Heart left ventricle (tissue), 16 donors: ENCODE data around the gene IFITM1. TPM values are rescaled to one million over a fixed set of nuclear protein-coding genes. Genes with fewer than 3 reads are reported as not detected.
"Not testable (repeated sequence)": the region's sequence is repeated elsewhere in the genome, so short reads cannot be mapped to it uniquely, and the experiment has no call there.

ENCODE experiments used
- ATAC-seq, 4 donors: fragments of 200-7000 bp; cut with Tn5 transposase; one replicate each; pipeline ENCODE4 v1.9.1; 2020 to 2022; ENCODE audit warnings: moderate library complexity in 4 of 4, mild to moderate bottlenecking in 3 of 4, moderate number of reproducible peaks in 1 of 4
- DNase-seq, 5 donors: peaks; one replicate each; pipeline ENCODE4 v3.0.0-alpha.2; 2020
- H3K27ac ChIP-seq, 12 donors: fragments of 200-600 bp; sonication (generic) in 4 of 12; one replicate each; pipeline versions ENCODE4 v1.5.0 to v1.8.0; 2016 to 2022; ENCODE audit warnings: mild to moderate bottlenecking in 2 of 12
- H3K27me3 ChIP-seq, 9 donors: fragments of 200-600 bp; sonication (generic) in 2 of 9; one replicate each; pipeline versions ENCODE4 v1.5.1 to v1.8.0; 2016 to 2022; ENCODE audit warnings: mild to moderate bottlenecking in 3 of 9
- H3K36me3 ChIP-seq, 9 donors: fragments of 200-600 bp; sonication (generic) in 2 of 9; one replicate each; pipeline versions ENCODE4 v1.5.0 to v1.8.0; 2018 to 2022; ENCODE audit warnings: mild to moderate bottlenecking in 2 of 9
- H3K4me1 ChIP-seq, 12 donors: fragments of 200-600 bp; sonication (generic) in 4 of 12; one replicate each; pipeline versions ENCODE4 v1.5.0 to v1.8.0; 2016 to 2022; ENCODE audit warnings: mild to moderate bottlenecking in 3 of 12
- H3K4me3 ChIP-seq, 12 donors: fragments of 200-600 bp; sonication (generic) in 4 of 12; one replicate each; pipeline versions ENCODE4 v1.5.0 to v1.8.0; 2017 to 2022; ENCODE audit warnings: mild to moderate bottlenecking in 9 of 12, moderate library complexity in 4 of 12
- H3K9me3 ChIP-seq, 12 donors: fragments of 200-600 bp; sonication (generic) in 4 of 12; one replicate each; pipeline versions ENCODE4 v1.5.0 to v1.8.0; 2016 to 2022; ENCODE audit warnings: mild to moderate bottlenecking in 1 of 12
- POLR2A ChIP-seq, 2 donors: fragments of 450-650 bp; IDR thresholded peaks; one replicate each; pipeline ENCODE4 v1.6.1; 2017; ENCODE audit warnings: antibody characterized with exemption in 2 of 2, mild to moderate bottlenecking in 2 of 2, moderate library complexity in 2 of 2
- WGBS, 4 donors: extraction: QIAGEN DNeasy Blood & Tissue Kit in 2 of 4; methylation state at CpG; one replicate each; pipeline versions ENCODE4 v1.1.5 to v1.1.7; 2013 to 2018; 5-methylcytosine and 5-hydroxymethylcytosine counted together
- intact Hi-C, 10 donors: fragments of 100-400 bp; cut with DNase I; formaldehyde crosslinking; loops; one replicate each; pipeline versions ENCODE4 v1.11.1 to v1.14.2; 2022
- polyA plus RNA-seq, 2 donors: library from polyadenylated mRNA; stranded (reverse); fragments of 200-250 nt; gene quantifications; one replicate each; pipeline ENCODE4 v1.2.3, GENCODE V29; 2013
- total RNA-seq, 9 donors: library from RNA; depleted of rRNA in 2 of 9; stranded (reverse); fragments of >200 nt in 2 of 9; fragmentation: NEBNext Ultra II Directional in 3 of 9; extraction: Animal tissue kit (Norgen Biotek cat#: 25700) in 3 of 9; gene quantifications; one replicate each; pipeline versions ENCODE4 v1.1.0 to v1.2.4, GENCODE V29; 2016 to 2023
- TF ChIP-seq, protein P1 (sequence below), 12 donors: fragments of 200-600 bp; sonication (generic) in 4 of 12; IDR thresholded peaks; one replicate each; pipeline versions ENCODE4 v1.5.0 to v1.8.0; 2018 to 2022; ENCODE audit warnings: antibody characterized with exemption in 12 of 12, mild to moderate bottlenecking in 5 of 12
- donor health status: ischemic (EF 13 %, LVEDD 7.1; RV severe dilation, severe dysfunction).
- donor health status: healthy with polysubstance abuse.
- donor health status: DM: no; HTN: yes; CAD: no.
- donor health status: DM: no; HTN: no; CAD: no.
- donor health status: ischemic (EF 25% LVEDD 6.9; RV normal size, moderate dysfunction).
- donor health status: ischemic (EF 25% LVEDD 5.7; RV mildly dilated, moderate dysfunction).
- donor health status: healthy.
- donor health status: DM: yes; HTN: yes; CAD: no.
- donor health status: ischemic (EF 35%, LVEDD 5.7; RV mildly dilated, moderate dysfunction).
- donor health status: nonischemic (EF 11% LVEDD 7.7; RV severe dilation, severe dysfunction).
- donor health status: DM: yes; HTN: yes; CAD: no.
- donor health status: PGD.
- donor health status: ischemic (EF 29% LVEDD 5.4; RV normal size, mild dysfunction).
- donor health status: nonischemic (EF 23%, LVEDD 6.1; RV moderate dilation, normal function).

Gene IFITM1
- total and polyA plus RNA-seq, 11 donors = 61.3 to 278 (median 132) TPM

DNA sequence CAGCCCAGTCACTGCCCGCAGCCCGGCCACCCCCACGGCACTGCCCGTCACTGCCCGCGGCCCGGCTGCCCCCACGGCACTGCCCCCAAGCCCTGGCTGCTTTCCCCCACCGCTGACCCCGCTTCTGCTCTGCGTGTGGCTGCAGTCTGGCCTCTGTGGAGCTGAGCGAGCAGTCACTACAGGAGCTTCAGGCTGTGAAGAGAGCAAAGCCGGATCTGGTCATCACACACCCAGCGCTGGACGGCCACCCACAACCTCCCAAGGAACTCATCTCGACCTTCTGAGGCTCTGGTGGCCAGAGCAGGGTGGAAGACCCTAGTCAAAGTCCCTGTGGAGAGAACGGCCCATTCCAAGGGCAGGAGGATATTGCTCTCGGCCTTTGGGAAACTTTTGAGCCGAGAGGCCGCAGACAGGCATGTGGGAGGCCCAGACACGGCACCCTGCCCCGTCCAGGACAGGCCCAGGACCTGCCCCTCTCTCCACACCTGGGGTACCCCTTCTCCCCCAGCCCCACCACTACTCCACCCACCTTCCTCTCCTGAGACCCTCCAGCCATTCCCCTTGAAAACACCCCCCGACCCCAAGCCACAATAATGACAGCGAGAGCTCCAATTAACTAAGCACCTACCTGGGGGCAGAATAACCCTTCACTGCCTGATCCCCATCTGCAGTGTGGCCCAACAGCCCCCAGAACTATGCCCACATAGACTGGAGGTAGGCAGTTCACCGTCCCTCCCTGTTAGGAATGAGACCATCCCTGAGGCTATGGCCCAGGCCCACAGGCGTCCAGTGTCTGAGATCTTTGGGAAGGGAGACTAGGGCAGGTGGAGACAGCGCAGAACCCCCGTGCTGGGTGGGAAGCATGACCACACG, 28.6 kb upstream of the IFITM1 start:
- WGBS, 4 donors = 82 to 86% (median 84%) methylated on average over 20 to 29 of the region's 29 CpGs

DNA sequence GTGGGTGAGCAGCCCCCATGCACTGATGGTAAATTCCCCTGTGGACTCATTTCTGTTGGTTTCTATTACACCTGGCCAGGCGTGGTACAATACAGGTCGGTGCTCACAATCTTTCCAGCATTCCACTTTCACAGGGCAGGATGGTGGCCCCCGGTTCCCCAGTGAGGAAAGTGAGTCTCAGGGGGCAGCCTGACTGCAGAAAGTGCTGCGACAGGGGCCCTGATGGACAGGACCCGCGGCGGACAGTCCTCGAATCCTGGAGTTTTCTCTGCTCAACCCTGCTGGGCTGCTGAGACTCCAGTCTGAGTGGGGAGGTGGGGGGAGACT, 28.0 kb upstream of the IFITM1 start:
- Histone ChIP-seq H3K4me3 (no peak overlapping the region), H3K36me3 (no peaks in the 10 kb centered on the region), H3K27me3 (peaks cover 19 to 64% (median 42%) of the 10 kb centered on the region in 9 donors), H3K27ac (no peak overlapping the region), H3K9me3 (no peaks in the 10 kb centered on the region), H3K4me1 (peaks cover 0 to 31% (median 14%) of the 10 kb centered on the region in 12 donors)
- TF ChIP-seq POLR2A (IDR thresholded peaks at IDR 0.05) = no peak
- TF ChIP-seq, protein P1, sequence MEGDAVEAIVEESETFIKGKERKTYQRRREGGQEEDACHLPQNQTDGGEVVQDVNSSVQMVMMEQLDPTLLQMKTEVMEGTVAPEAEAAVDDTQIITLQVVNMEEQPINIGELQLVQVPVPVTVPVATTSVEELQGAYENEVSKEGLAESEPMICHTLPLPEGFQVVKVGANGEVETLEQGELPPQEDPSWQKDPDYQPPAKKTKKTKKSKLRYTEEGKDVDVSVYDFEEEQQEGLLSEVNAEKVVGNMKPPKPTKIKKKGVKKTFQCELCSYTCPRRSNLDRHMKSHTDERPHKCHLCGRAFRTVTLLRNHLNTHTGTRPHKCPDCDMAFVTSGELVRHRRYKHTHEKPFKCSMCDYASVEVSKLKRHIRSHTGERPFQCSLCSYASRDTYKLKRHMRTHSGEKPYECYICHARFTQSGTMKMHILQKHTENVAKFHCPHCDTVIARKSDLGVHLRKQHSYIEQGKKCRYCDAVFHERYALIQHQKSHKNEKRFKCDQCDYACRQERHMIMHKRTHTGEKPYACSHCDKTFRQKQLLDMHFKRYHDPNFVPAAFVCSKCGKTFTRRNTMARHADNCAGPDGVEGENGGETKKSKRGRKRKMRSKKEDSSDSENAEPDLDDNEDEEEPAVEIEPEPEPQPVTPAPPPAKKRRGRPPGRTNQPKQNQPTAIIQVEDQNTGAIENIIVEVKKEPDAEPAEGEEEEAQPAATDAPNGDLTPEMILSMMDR (IDR thresholded peaks at IDR 0.05) = no peak
- ATAC-seq = no peak
- intact Hi-C loops = no loop called here
- peak in 1 of 5 donors; percentile 9 for DNase-seq
- 82 to 91% (median 89%) methylated on average over 8 of the region's 8 CpGs for WGBS, 4 donors

More for the DNA sequence above, 28.6 kb upstream of the IFITM1 start:
- H3K4me1 ChIP-seq = peaks cover 0 to 37% (median 16%) of the 10 kb centered on the region in 12 donors
- TF ChIP-seq, protein P1 (IDR thresholded peaks at IDR 0.05) = no peak
- TF ChIP-seq POLR2A (IDR thresholded peaks at IDR 0.05) = no peak
- peaks cover 25 to 70% (median 48%) of the 10 kb centered on the region in 9 donors for H3K27me3 ChIP-seq
- H3K36me3 ChIP-seq = no peaks in the 10 kb centered on the region
- ATAC-seq (no peak), DNase-seq (peak in 2 of 5 donors; percentile 16 to 36)
- no peaks in the 10 kb centered on the region for H3K9me3 ChIP-seq
- no peak overlapping the region for H3K27ac ChIP-seq
- intact Hi-C loops = no loop called here
- H3K4me3 ChIP-seq = no peak overlapping the region

DNA sequence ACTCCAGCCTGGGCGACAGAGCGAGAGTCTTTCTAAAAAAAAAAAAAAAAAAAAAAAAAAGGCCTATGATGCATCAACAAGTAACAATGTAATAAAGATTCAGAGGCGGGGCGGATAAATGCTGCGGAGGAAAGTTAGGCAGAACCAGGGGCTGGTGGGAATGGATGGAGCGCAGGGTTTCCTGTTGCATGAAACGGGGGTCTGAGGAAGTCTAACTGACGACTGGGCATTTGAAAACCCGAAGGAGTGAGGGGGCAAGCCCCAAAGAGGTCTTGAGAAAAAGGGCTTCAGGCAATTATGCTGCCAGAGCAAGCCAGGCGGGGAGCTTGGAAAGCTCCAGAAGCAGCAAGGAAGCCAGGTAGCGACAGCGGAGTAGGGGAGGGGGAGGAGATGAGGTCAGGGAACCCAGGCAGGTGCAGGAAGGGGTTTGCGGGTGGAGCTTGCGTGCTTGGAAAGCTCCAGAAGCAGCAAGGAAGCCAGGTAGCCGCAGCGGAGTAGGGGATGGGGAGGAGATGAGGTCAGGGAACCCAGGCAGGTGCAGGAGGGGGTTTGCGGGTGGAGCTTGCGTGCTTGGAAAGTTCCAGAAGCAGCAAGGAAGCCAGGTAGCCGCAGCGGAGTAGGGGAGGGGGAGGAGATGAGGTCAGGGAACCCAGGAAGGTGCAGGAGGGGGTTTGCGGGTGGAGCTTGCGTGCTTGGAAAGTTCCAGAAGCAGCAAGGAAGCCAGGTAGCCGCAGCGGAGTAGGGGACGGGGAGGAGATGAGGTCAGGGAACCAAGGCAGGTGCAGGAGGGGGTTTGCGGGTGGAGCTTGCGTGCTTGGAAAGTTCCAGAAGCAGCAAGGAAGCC, 26.6 kb upstream of the IFITM1 start:
- Histone ChIP-seq H3K4me3 (peak overlapping the region in 2 of 12 donors; percentile 71 to 92), H3K27me3 (peaks cover 6 to 51% (median 28%) of the 10 kb centered on the region in 9 donors), H3K4me1 (peaks cover 0 to 24% (median 12%) of the 10 kb centered on the region in 12 donors)
- DNase-seq = peak in 3 of 5 donors; percentile 3 to 14 (median 9)
- intact Hi-C loops, ATAC-seq, H3K9me3 ChIP-seq, H3K27ac ChIP-seq, H3K36me3 ChIP-seq: not testable (repeated sequence)
- 81 to 94% (median 87%) methylated on average over 27 of the region's 27 CpGs for WGBS, 4 donors

DNA sequence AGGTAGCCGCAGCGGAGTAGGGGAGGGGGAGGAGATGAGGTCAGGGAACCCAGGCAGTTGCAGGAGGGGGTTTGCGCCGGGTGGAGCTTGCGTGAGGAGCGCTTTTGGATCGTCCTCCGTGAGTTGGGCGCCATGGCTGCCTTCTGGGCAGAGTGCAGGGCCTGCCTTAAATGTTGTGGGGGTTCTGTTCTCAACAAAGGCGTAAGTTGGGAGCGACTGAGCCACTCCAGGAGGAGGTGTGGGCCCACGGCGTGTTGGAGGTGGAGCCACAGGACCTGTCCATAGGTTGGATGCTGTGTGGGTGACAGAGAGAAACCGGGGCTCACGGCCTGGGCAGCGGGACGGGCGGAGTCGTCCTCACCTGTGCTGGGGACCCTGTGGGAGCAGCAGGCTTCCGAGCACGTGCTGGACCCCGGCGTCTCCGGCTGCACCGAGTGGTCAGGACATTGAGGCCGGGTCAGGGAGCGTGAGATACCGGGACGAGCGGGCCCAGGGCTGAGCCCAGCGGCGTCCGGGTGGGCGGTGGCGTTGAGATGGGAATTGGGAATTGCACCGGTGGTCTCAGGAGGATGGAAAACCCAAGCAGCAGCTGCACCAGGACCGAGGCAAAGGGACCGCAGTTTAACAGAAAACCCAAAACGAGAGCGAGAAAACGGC, 25.9 kb upstream of the IFITM1 start:
- WGBS, 4 donors = 18 to 37% (median 24%) methylated on average over 35 to 41 of the region's 41 CpGs
- intact Hi-C loops = loop anchor here in 1 of 10 donors (2.0 kb wide), 1 partner anchor 51 kb away; the partner anchor contains the start of genes PSMD13 and SIRT3
- peaks cover 0 to 8% (median 0%) of the 10 kb centered on the region in 9 donors for H3K36me3 ChIP-seq
- H3K9me3 ChIP-seq = no peaks in the 10 kb centered on the region
- DNase-seq (peak; percentile 4 to 66 (median 26)), ATAC-seq (no peak)
- peak overlapping the region in 6 of 12 donors; percentile 54 to 83 (median 71) for H3K27ac ChIP-seq
- peaks cover 0 to 43% (median 21%) of the 10 kb centered on the region in 9 donors for H3K27me3 ChIP-seq
- H3K4me1 ChIP-seq = peaks cover 0 to 24% (median 12%) of the 10 kb centered on the region in 12 donors
- no peak for TF ChIP-seq POLR2A (IDR thresholded peaks at IDR 0.05)
- TF ChIP-seq, protein P1 (IDR thresholded peaks at IDR 0.05) = no peak
- H3K4me3 ChIP-seq = peak overlapping the region; percentile 61 to 92 (median 78)
